ENCODE measurements around the gene NDUFV1.

DNA sequence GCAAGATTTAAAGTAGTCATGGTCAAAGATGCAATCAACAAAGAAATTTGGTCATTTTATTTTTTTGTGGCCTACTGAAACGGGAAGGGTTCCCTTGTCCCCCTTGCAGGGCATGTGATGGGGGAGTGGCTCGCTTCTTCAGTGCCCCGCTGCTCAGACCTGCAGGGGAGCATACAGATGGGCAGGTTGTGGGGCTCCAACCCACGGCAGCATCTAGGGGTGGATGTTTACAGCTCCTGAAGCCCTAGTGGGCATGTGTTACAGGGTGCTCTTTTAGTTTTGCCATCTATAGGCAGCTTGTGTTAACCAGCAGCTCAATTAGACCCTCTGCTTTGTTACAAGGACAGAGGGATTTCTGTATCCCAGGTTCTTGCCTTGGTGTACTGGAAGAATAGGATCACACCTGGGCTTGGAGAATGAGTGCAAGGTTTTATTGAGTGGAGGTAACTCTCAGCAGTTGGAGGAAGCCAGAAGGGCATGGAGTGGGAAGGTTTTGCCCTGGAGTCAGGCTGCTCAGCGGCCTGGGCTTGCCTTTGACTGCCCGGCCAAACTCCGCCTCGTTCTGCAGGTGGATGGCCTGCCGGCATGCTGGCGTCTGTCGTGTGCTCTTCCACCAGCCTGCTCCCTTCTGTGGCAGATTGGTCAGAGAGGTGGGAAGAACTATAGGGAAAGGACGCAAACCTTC lies 13.7 kb upstream of the NDUFV1 start:
- TF ChIP-seq, protein P1, sequence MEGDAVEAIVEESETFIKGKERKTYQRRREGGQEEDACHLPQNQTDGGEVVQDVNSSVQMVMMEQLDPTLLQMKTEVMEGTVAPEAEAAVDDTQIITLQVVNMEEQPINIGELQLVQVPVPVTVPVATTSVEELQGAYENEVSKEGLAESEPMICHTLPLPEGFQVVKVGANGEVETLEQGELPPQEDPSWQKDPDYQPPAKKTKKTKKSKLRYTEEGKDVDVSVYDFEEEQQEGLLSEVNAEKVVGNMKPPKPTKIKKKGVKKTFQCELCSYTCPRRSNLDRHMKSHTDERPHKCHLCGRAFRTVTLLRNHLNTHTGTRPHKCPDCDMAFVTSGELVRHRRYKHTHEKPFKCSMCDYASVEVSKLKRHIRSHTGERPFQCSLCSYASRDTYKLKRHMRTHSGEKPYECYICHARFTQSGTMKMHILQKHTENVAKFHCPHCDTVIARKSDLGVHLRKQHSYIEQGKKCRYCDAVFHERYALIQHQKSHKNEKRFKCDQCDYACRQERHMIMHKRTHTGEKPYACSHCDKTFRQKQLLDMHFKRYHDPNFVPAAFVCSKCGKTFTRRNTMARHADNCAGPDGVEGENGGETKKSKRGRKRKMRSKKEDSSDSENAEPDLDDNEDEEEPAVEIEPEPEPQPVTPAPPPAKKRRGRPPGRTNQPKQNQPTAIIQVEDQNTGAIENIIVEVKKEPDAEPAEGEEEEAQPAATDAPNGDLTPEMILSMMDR (IDR thresholded peaks at IDR 0.05; ENCODE audit: borderline replicate concordance, extremely low read depth, low read length, poor library complexity, severe bottlenecking): no peak
- TF ChIP-seq EZH2 (IDR thresholded peaks at IDR 0.05; ENCODE audit: borderline replicate concordance, low read depth, low read length, severe bottlenecking): no peak

Measured in DND-41 (cell line).